Iris pigment epithelial cell (primary cell): Measurements from ENCODE around the gene RCE1.
"Not testable (repeated sequence)": the region's sequence is repeated elsewhere in the genome, so short reads cannot be mapped to it uniquely, and the experiment has no call there.

Experiments
- DNase-seq: peaks from one replicate; pipeline ENCODE4 v3.0.0-alpha.2; 2011; ENCODE audit warnings: low read depth

The RCE1 gene

GRCh38 chr11:66842896-66843775 lies at the start of gene RCE1:
RCE1 (plus strand) TSS chr11:66843441; CDS start chr11:66843456, 15 bp downstream.
- peak; percentile 88 for DNase-seq

GRCh38 chr11:66799815-66800214 lies 43.4 kb upstream of the RCE1 start:
- not testable (repeated sequence) for DNase-seq

GRCh38 chr11:66800720-66801428 lies 42.4 kb upstream of the RCE1 start:
- DNase-seq: no peak

GRCh38 chr11:66809592-66809991 lies 33.6 kb upstream of the RCE1 start:
- no peak for DNase-seq

- no peak for DNase-seq
These were observed 32.6 kb upstream of the RCE1 start for GRCh38 chr11:66810576-66811185.

- DNase-seq: no peak
These were observed 28.6 kb upstream of the RCE1 start for GRCh38 chr11:66814678-66815077.

- DNase-seq: peak; percentile 29
These were observed 27.6 kb upstream of the RCE1 start for GRCh38 chr11:66815646-66816045.

GRCh38 chr11:66818231-66818955 lies 24.8 kb upstream of the RCE1 start:
- DNase-seq: peak; percentile 41

- DNase-seq: peak; percentile 23
These were observed 22.9 kb upstream of the RCE1 start for GRCh38 chr11:66820381-66820780.

- no peak for DNase-seq
These were observed 22.3 kb upstream of the RCE1 start for GRCh38 chr11:66820901-66821300.

- DNase-seq: no peak
These were observed 19.5 kb upstream of the RCE1 start for GRCh38 chr11:66823700-66824099.

GRCh38 chr11:66824573-66824972 lies 18.7 kb upstream of the RCE1 start:
- DNase-seq: not testable (repeated sequence)

- DNase-seq: no peak
These were observed 8.7 kb upstream of the RCE1 start for GRCh38 chr11:66834539-66834845.

- no peak for DNase-seq
These were observed 8.3 kb upstream of the RCE1 start for GRCh38 chr11:66834943-66835342.

- DNase-seq: peak; percentile 67
These were observed 7.4 kb upstream of the RCE1 start for GRCh38 chr11:66835768-66836405.

- no peak for DNase-seq
These were observed 2.7 kb upstream of the RCE1 start for GRCh38 chr11:66840317-66841091.

- no peak for DNase-seq
These were observed 1.4 kb upstream of the RCE1 start for GRCh38 chr11:66841861-66842260.

GRCh38 chr11:66842501-66842895 lies 743 bp upstream of the RCE1 start:
- DNase-seq: no peak

- DNase-seq: no peak
These were observed 695 bp downstream of the RCE1 start for GRCh38 chr11:66843776-66844495.

- DNase-seq: no peak
These were observed 1.4 kb downstream of the RCE1 start for GRCh38 chr11:66844496-66845142.
